ENCODE results near the gene MC3R. TPM values are rescaled to one million over a fixed set of nuclear protein-coding genes. Genes with fewer than 3 reads are reported as not detected.
A peak's percentile ranks its signal among the peaks of the same experiment; 100 is the strongest.
"Not testable (repeated sequence)": the region's sequence is repeated elsewhere in the genome, so short reads cannot be mapped to it uniquely, and the experiment has no call there.

MC3R gene
- total RNA-seq: not detected in 2 replicates

GRCh38 chr20:56247954-56248782 is at the start of gene MC3R:
TSS of gene MC3R (plus strand) at chr20:56248732. CDS start at chr20:56248844, 112 bp downstream.
- DNase-seq (ENCODE audit: low read depth in 2 of 2): peak; percentile 52 to 57

DNA sequence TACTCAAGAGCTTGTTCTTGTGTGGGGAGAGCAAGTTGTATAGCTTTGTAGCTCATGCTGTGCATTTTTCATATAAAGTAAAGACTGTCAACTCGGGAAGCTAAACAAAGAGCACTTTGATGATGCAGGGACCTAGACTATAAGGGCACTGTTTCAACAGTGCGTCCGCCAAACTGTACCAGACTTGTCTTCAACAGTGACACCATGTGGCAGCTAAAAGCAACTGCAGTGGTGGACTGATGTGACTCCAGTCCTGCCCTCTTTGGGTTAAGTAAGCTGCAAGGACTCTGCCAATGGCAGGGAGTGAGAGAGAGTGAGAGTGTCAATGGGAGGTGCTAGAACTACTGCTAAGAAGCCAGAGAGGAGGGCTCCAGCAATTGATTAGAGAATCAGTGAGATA is 48.1 kb upstream of the MC3R start:
- peak; percentile 1 to 2 for DNase-seq (ENCODE audit: low read depth in 2 of 2)

DNA sequence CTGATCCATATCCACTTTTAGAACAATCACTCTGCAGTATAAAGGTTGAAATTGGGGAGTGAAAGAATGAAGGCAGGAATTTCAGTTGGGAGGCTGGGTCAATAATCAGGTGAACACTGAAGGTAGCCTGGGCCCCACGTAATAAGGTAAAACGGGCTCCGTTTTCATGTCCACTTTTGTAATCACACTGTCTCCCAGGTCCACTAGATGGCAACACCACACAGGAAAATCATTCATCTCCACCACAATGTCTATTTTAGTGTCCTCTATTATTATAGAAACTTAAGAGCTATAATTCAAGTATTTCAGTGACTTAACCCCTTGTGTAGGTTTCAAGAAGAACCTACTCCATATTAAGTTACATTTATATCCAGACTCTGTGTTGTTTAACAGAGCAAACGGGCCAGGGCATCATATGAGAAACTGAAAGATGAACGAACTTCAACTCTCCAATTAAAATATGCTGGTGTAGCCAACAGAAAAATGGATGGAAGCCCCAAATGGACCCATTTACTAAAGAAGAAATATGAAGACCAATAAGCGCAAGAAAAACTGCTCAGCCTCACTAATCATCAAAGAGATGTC is 45.9 kb upstream of the MC3R start:
- peak; percentile 1 to 2 for DNase-seq (ENCODE audit: low read depth in 2 of 2)

GRCh38 chr20:56204206-56204605 is 44.3 kb upstream of the MC3R start:
- DNase-seq (ENCODE audit: low read depth in 2 of 2): no peak

- no peak for DNase-seq (ENCODE audit: low read depth in 2 of 2)
These were observed 43.2 kb upstream of the MC3R start for GRCh38 chr20:56205346-56205745.

GRCh38 chr20:56207656-56208055 is 40.9 kb upstream of the MC3R start:
- DNase-seq (ENCODE audit: low read depth in 2 of 2): no peak

DNA sequence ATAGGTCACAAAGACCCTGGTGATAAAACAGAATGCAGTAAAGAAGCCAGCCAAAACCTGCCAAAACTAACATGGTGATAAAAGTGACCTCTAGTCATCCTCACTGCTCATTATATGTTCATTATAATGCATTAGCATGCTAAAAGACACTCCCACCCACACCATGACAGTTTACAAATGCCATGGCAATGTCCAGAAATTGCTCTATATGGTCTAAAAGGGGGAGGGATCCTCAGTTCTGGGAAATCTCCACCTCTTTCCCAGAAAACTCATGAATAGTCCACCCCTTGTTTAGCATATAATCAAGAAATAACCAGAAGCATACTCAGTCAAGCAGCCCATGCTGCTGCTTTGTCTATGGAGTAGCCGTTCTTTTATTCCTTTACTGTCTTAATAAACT is 40.4 kb upstream of the MC3R start:
- no peak for DNase-seq (ENCODE audit: low read depth in 2 of 2)

- no peak for DNase-seq (ENCODE audit: low read depth in 2 of 2)
These were observed 37.5 kb upstream of the MC3R start for GRCh38 chr20:56211051-56211450.

DNA sequence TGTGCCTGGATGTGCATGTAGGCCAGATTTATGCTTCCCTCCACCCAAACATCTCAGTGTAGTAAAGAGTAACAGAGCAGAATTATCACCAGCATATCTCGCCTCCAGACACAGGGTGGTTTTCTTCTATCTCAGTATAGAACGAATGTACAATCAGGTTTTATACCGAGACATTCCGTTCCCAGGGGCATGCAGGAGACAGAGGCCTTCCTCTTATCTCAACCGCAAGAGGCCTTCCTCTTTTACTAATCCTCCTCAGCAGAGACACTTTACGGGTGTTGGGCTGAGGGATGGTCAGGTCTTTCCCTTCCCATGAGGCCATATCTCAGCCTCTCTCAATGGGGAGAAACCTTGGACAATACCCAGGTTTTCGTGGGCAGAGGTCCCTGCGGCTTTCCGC is 36.4 kb upstream of the MC3R start:
- DNase-seq (ENCODE audit: low read depth in 2 of 2): no peak

DNA sequence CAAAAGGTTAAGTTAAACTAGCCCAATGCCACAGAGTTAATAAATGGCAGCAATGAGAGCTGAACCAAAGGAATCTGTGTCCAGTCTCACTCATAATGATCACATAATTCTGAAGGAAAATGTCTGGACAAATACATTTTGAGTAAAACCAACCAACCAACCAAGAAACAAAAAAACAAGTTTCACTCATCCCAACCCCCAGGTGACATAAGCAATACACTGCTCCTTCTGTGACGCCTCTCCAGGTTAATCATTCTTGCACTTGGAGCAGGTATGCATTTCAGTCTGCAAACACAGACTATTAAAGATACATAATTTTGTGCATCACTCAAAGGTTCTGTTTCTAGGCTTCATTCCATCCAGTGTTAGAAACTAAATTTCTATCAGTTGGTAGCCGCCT is 35.2 kb upstream of the MC3R start:
- DNase-seq (ENCODE audit: low read depth in 2 of 2): no peak

DNA sequence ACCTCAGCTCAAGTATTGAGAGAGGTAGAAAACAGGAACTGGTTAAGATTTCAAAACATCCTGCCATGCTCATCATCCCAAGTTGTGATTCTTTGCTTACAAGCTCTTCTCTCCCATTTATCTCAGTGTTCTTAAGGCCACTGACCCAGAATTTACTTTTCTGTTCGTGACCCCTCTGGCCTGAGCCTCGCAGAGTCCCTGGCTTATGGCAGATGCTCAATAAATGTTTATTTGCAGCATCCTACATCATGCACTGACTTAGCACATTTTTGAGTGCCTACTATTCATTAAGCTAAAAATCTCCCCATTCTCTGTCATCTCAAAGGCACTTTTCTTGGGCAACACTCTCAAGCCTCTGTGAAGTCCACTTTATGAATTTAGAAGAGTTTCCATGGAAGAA is 33.4 kb upstream of the MC3R start:
- no peak for DNase-seq (ENCODE audit: low read depth in 2 of 2)

GRCh38 chr20:56217829-56218228 is 30.7 kb upstream of the MC3R start:
- no peak for DNase-seq (ENCODE audit: low read depth in 2 of 2)

GRCh38 chr20:56221186-56221585 is 27.3 kb upstream of the MC3R start:
- DNase-seq (ENCODE audit: low read depth in 2 of 2): not testable (repeated sequence)

DNA sequence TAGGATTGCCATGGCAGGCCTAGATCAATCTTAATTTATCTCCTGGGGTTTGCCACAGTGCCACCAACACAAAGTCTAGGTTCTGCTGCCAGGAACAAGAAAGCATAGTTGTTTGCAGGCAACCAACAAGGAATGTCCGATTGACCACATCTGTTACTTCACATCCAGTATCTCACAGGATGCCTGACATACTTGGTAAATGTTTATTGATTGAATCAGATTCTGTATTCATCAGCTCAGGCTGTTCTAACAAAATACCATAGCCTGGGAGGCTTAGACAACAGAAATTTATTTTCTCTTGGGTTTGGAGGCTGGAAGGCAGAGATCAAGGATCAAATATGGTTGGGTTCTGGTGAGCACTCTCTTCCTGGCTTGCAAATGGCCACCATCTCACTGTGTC is 26.3 kb upstream of the MC3R start:
- DNase-seq (ENCODE audit: low read depth in 2 of 2): no peak

GRCh38 chr20:56222945-56223344 is 25.6 kb upstream of the MC3R start:
- no peak for DNase-seq (ENCODE audit: low read depth in 2 of 2)

GRCh38 chr20:56223352-56223751 is 25.2 kb upstream of the MC3R start:
- DNase-seq (ENCODE audit: low read depth in 2 of 2): no peak

DNA sequence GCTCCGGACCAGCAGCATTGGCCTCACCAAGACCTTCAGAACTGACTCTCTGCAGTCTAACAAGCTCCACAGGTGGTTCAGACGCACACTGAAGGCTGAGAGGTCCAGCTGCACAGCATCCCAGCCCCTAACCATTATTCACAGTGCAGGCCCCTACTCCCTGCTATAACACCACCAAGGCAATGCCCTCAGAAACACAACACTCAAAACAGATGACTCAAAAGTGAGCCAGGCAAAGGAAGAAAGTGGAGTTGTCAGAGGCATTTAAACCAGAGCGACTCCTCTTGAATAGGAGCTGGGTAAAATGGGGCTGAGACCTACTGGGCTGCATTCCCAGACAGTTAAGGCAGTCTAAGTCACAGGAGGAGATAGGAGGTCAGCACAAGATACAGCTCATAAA is 20.5 kb upstream of the MC3R start:
- no peak for DNase-seq (ENCODE audit: low read depth in 2 of 2)

GRCh38 chr20:56229812-56230211 is 18.7 kb upstream of the MC3R start:
- DNase-seq (ENCODE audit: low read depth in 2 of 2): no peak

DNA sequence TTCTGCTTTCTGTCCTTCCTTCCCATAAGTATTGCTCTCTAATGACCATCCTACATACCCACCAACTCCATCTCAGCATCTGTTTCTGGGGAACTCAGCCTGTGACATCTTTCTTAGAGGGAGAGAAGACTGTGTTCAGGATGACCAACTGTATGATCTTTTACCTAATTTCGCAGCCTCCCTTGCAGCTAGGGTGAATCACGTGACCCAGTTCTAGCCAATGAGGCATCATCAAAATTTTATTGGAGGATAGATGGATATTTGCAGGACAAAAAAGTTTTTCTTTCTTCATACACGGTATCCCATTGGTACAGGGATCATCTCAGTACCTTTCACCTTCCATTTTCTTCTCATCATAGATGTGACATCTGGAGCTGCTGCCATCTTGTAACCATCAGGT is 14.4 kb upstream of the MC3R start:
- DNase-seq (ENCODE audit: low read depth in 2 of 2): no peak

GRCh38 chr20:56237335-56237734 is 11.2 kb upstream of the MC3R start:
- no peak for DNase-seq (ENCODE audit: low read depth in 2 of 2)

GRCh38 chr20:56244259-56244658 is 4.3 kb upstream of the MC3R start:
- no peak for DNase-seq (ENCODE audit: low read depth in 2 of 2)

DNA sequence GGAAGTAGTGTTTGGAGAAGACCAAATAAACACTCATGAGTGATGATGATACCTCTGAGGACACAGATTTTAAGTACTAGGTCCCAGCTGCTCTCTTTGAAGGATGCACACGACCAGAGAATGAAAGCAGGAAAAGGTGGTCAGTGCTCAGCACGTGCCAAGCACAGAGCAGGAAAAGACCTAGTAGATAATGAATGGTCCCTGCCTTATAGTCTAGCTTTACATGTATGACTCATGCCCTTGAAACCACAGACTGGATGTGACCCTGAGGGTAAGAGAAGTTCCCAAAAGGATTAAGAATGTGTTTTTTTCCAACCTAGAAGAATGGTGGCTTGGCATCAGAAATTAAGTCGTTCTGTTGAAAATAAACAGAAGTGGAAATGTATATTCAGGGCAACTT is 2.8 kb upstream of the MC3R start:
- peak in 1 of 2 donors; percentile 3 for DNase-seq (ENCODE audit: low read depth in 2 of 2)

DNA sequence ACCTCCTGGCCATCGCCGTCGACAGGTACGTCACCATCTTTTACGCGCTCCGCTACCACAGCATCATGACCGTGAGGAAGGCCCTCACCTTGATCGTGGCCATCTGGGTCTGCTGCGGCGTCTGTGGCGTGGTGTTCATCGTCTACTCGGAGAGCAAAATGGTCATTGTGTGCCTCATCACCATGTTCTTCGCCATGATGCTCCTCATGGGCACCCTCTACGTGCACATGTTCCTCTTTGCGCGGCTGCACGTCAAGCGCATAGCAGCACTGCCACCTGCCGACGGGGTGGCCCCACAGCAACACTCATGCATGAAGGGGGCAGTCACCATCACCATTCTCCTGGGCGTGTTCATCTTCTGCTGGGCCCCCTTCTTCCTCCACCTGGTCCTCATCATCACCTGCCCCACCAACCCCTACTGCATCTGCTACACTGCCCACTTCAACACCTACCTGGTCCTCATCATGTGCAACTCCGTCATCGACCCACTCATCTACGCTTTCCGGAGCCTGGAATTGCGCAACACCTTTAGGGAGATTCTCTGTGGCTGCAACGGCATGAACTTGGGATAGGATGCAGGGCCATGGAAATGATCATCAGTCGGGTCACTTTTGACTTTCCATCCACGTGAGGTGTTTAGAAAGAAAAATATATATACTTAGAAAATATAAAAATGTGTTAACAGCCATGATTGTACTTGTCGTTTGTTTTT is 868 bp downstream of the MC3R start:
- peak; percentile 41 to 49 for DNase-seq (ENCODE audit: low read depth in 2 of 2)
